ENCODE data around the gene PPP1CC. TPM values are rescaled to one million over a fixed set of nuclear protein-coding genes. Genes with fewer than 3 reads are reported as not detected.

Gene PPP1CC
- total and polyA plus RNA-seq, 3 experiments from 2014 or later: 130 to 249 (median 242) TPM

GRCh38 chr12:110687396-110688169 lies 55.1 kb downstream of the PPP1CC start:
- H3K4me3 ChIP-seq (ENCODE audit: low read length): no peak overlapping the region
- H3K9me3 Mint-ChIP-seq: no peaks in the 10 kb centered on the region
- H3K36me3 Mint-ChIP-seq: peaks cover 2 to 13% (median 3%) of the 10 kb centered on the region in 3 donors
- ChIA-PET POLR2A (no interaction called here), CTCF (interaction anchor here (0.7 to 1.4 kb wide), 2 partner anchors 9 to 86 kb away, joined by 3 read pairs; no protein-coding TSS in a partner anchor)
- H3K4me3 Mint-ChIP-seq: peak overlapping the region; percentile 80 to 90 (median 83)
- peaks cover 19% of the 10 kb centered on the region for H3K4me1 ChIP-seq (ENCODE audit: insufficient read depth, low read length)
- peak overlapping the region in 7 of 8 donors; percentile 19 to 93 (median 55) for H3K27ac Mint-ChIP-seq
- H3K36me3 ChIP-seq (ENCODE audit: insufficient read depth, low read length): no peaks in the 10 kb centered on the region
- no peaks in the 10 kb centered on the region for H3K27me3 ChIP-seq (ENCODE audit: insufficient read depth, low read length, poor library complexity, severe bottlenecking)
- no peak for DNase-seq
- H3K9me3 ChIP-seq (ENCODE audit: low read length): no peaks in the 10 kb centered on the region
- H3K27me3 Mint-ChIP-seq: peaks cover 0 to 3% of the 10 kb centered on the region in 2 donors
- H3K4me1 Mint-ChIP-seq: peaks cover 29 to 43% (median 41%) of the 10 kb centered on the region in 3 donors
- no peak overlapping the region for H3K27ac ChIP-seq (ENCODE audit: low read depth, low read length)

GRCh38 chr12:110686294-110686903 lies 56.3 kb downstream of the PPP1CC start:
- H3K9me3 Mint-ChIP-seq: no peaks in the 10 kb centered on the region
- no peak overlapping the region for H3K27ac ChIP-seq (ENCODE audit: low read depth, low read length)
- H3K27me3 ChIP-seq (ENCODE audit: insufficient read depth, low read length, poor library complexity, severe bottlenecking): no peaks in the 10 kb centered on the region
- H3K36me3 ChIP-seq (ENCODE audit: insufficient read depth, low read length): no peaks in the 10 kb centered on the region
- H3K4me1 ChIP-seq (ENCODE audit: insufficient read depth, low read length): peaks cover 19% of the 10 kb centered on the region
- CTCF ChIA-PET: interaction anchor here (1.4 kb wide), 1 partner anchor 84 kb away, joined by 3 read pairs; no protein-coding TSS in a partner anchor
- H3K4me3 Mint-ChIP-seq: peak overlapping the region in 4 of 7 donors; percentile 78 to 90 (median 81)
- H3K4me1 Mint-ChIP-seq: peaks cover 29 to 43% (median 41%) of the 10 kb centered on the region in 3 donors
- no peaks in the 10 kb centered on the region for H3K9me3 ChIP-seq (ENCODE audit: low read length)
- H3K36me3 Mint-ChIP-seq: peaks cover 3 to 19% (median 6%) of the 10 kb centered on the region in 3 donors
- H3K4me3 ChIP-seq (ENCODE audit: low read length): no peak overlapping the region
- no peak for DNase-seq
- H3K27ac Mint-ChIP-seq: peak overlapping the region in 3 of 8 donors; percentile 16 to 67 (median 64)
- H3K27me3 Mint-ChIP-seq: peaks cover 0 to 3% of the 10 kb centered on the region in 2 donors
- POLR2A ChIA-PET: no interaction called here

GRCh38 chr12:110684312-110684836 lies 58.3 kb downstream of the PPP1CC start:
- no peaks in the 10 kb centered on the region for H3K9me3 ChIP-seq (ENCODE audit: low read length)
- DNase-seq: no peak
- Mint-ChIP-seq H3K4me3 (peak overlapping the region in 1 of 7 donors; percentile 55), H3K36me3 (peaks cover 3 to 18% (median 6%) of the 10 kb centered on the region in 3 donors), H3K27ac (peak overlapping the region in 1 of 8 donors; percentile 2), H3K4me1 (peaks cover 21 to 35% (median 30%) of the 10 kb centered on the region in 3 donors), H3K27me3 (peaks cover 0 to 3% of the 10 kb centered on the region in 2 donors), H3K9me3 (no peaks in the 10 kb centered on the region)
- no peak overlapping the region for H3K27ac ChIP-seq (ENCODE audit: low read depth, low read length)
- peaks cover 12% of the 10 kb centered on the region for H3K4me1 ChIP-seq (ENCODE audit: insufficient read depth, low read length)
- H3K4me3 ChIP-seq (ENCODE audit: low read length): no peak overlapping the region
- no peaks in the 10 kb centered on the region for H3K36me3 ChIP-seq (ENCODE audit: insufficient read depth, low read length)
- no peaks in the 10 kb centered on the region for H3K27me3 ChIP-seq (ENCODE audit: insufficient read depth, low read length, poor library complexity, severe bottlenecking)
- ChIA-PET CTCF (no interaction called here), POLR2A (interaction anchor here (0.5 kb wide), 1 partner anchor 64 kb away, joined by 3 read pairs; no protein-coding TSS in a partner anchor)

GRCh38 chr12:110683888-110684287 lies 58.8 kb downstream of the PPP1CC start:
- Mint-ChIP-seq H3K27me3 (peaks cover 0 to 3% of the 10 kb centered on the region in 2 donors), H3K4me1 (peaks cover 20 to 35% (median 32%) of the 10 kb centered on the region in 3 donors), H3K9me3 (no peaks in the 10 kb centered on the region), H3K36me3 (peaks cover 3 to 17% (median 6%) of the 10 kb centered on the region in 3 donors), H3K4me3 (peak overlapping the region in 1 of 7 donors; percentile 55), H3K27ac (peak overlapping the region in 1 of 8 donors; percentile 29)
- ChIA-PET CTCF (no interaction called here), POLR2A (interaction anchor here (0.5 kb wide), 1 partner anchor 64 kb away, joined by 3 read pairs; no protein-coding TSS in a partner anchor)
- Histone ChIP-seq H3K4me3 (ENCODE audit: low read length) (no peak overlapping the region), H3K27ac (ENCODE audit: low read depth, low read length) (no peak overlapping the region), H3K27me3 (ENCODE audit: insufficient read depth, low read length, poor library complexity, severe bottlenecking) (no peaks in the 10 kb centered on the region), H3K4me1 (ENCODE audit: insufficient read depth, low read length) (peaks cover 12% of the 10 kb centered on the region), H3K9me3 (ENCODE audit: low read length) (no peaks in the 10 kb centered on the region), H3K36me3 (ENCODE audit: insufficient read depth, low read length) (no peaks in the 10 kb centered on the region)
- no peak for DNase-seq

- H3K27ac Mint-ChIP-seq: peak overlapping the region in 2 of 8 donors; percentile 2 to 52
- Histone ChIP-seq H3K4me1 (ENCODE audit: insufficient read depth, low read length) (peaks cover 22% of the 10 kb centered on the region), H3K27me3 (ENCODE audit: insufficient read depth, low read length, poor library complexity, severe bottlenecking) (no peaks in the 10 kb centered on the region), H3K36me3 (ENCODE audit: insufficient read depth, low read length) (no peaks in the 10 kb centered on the region), H3K9me3 (ENCODE audit: low read length) (no peaks in the 10 kb centered on the region), H3K27ac (ENCODE audit: low read depth, low read length) (no peak overlapping the region), H3K4me3 (ENCODE audit: low read length) (no peak overlapping the region)
- no peak for DNase-seq
- POLR2A ChIA-PET: no interaction called here
- H3K4me1 Mint-ChIP-seq: peaks cover 22 to 41% (median 37%) of the 10 kb centered on the region in 3 donors
- peaks cover 3 to 8% (median 4%) of the 10 kb centered on the region in 3 donors for H3K36me3 Mint-ChIP-seq
- peak overlapping the region in 2 of 7 donors; percentile 48 to 77 for H3K4me3 Mint-ChIP-seq
- no peaks in the 10 kb centered on the region for H3K9me3 Mint-ChIP-seq
- no peaks in the 10 kb centered on the region for H3K27me3 Mint-ChIP-seq
- CTCF ChIA-PET: no interaction called here
Observed at GRCh38 chr12:110680032-110680431, 62.7 kb downstream of the PPP1CC start.

- ChIA-PET CTCF (interaction anchor here (1.5 kb wide), 1 partner anchor 8 kb away, joined by 3 read pairs; no protein-coding TSS in a partner anchor), POLR2A (interaction anchor here (0.8 kb wide), 1 partner anchor 11 kb away, joined by 4 read pairs; no protein-coding TSS in a partner anchor)
- Histone ChIP-seq H3K4me1 (ENCODE audit: insufficient read depth, low read length) (peaks cover 22% of the 10 kb centered on the region), H3K4me3 (ENCODE audit: low read length) (no peak overlapping the region), H3K27me3 (ENCODE audit: insufficient read depth, low read length, poor library complexity, severe bottlenecking) (no peaks in the 10 kb centered on the region), H3K27ac (ENCODE audit: low read depth, low read length) (no peak overlapping the region), H3K36me3 (ENCODE audit: insufficient read depth, low read length) (no peaks in the 10 kb centered on the region), H3K9me3 (ENCODE audit: low read length) (no peaks in the 10 kb centered on the region)
- Mint-ChIP-seq H3K9me3 (peaks cover 0 to 2% (median 0%) of the 10 kb centered on the region in 5 donors), H3K36me3 (peaks cover 4 to 9% (median 6%) of the 10 kb centered on the region in 3 donors), H3K4me1 (peaks cover 22 to 34% (median 34%) of the 10 kb centered on the region in 3 donors), H3K4me3 (no peak overlapping the region), H3K27ac (no peak overlapping the region), H3K27me3 (no peaks in the 10 kb centered on the region)
- no peak for DNase-seq
Observed at GRCh38 chr12:110679201-110679600, 63.5 kb downstream of the PPP1CC start.

GRCh38 chr12:110677982-110678381 lies 64.7 kb downstream of the PPP1CC start:
- peaks cover 22% of the 10 kb centered on the region for H3K4me1 ChIP-seq (ENCODE audit: insufficient read depth, low read length)

More at GRCh38 chr12:110677982-110678381, 64.7 kb downstream of the PPP1CC start:
- no peak for DNase-seq
- H3K4me3 ChIP-seq (ENCODE audit: low read length): peak overlapping the region; percentile 2
- H3K27me3 ChIP-seq (ENCODE audit: insufficient read depth, low read length, poor library complexity, severe bottlenecking): no peaks in the 10 kb centered on the region
- no peaks in the 10 kb centered on the region for H3K36me3 ChIP-seq (ENCODE audit: insufficient read depth, low read length)
- no peak overlapping the region for H3K27ac ChIP-seq (ENCODE audit: low read depth, low read length)
- peaks cover 0 to 2% (median 0%) of the 10 kb centered on the region in 5 donors for H3K9me3 Mint-ChIP-seq
- H3K4me1 Mint-ChIP-seq: peaks cover 22 to 34% (median 33%) of the 10 kb centered on the region in 3 donors
- CTCF ChIA-PET: interaction anchor here (1.5 kb wide), 1 partner anchor 10 kb away, joined by 3 read pairs; no protein-coding TSS in a partner anchor
- H3K27ac Mint-ChIP-seq: peak overlapping the region; percentile 50 to 98 (median 88)
- no peaks in the 10 kb centered on the region for H3K9me3 ChIP-seq (ENCODE audit: low read length)
- peaks cover 6 to 9% (median 8%) of the 10 kb centered on the region in 3 donors for H3K36me3 Mint-ChIP-seq
- POLR2A ChIA-PET: interaction anchor here (0.7 kb wide), 1 partner anchor 247 kb away, joined by 8 read pairs; no protein-coding TSS in a partner anchor
- no peaks in the 10 kb centered on the region for H3K27me3 Mint-ChIP-seq
- peak overlapping the region in 6 of 7 donors; percentile 57 to 73 (median 64) for H3K4me3 Mint-ChIP-seq

All from CD8-positive, alpha-beta memory T cell (primary cell).